H1 (cell line): ENCODE results near the gene SBDS. TPM values are rescaled to one million over a fixed set of nuclear protein-coding genes. Genes with fewer than 3 reads are reported as not detected.
"Not testable (repeated sequence)": the region's sequence is repeated elsewhere in the genome, so short reads cannot be mapped to it uniquely, and the experiment has no call there.

Experiments
- CTCF ChIA-PET: fragments of 300-600 bp; sonication (Branson Sonifier 250); formaldehyde crosslinking; loops from one replicate; lab custom pipeline; 2021; ENCODE audit not compliant: partially characterized antibody; lab: Charles Lee
- POLR2A ChIA-PET: fragments of 300-600 bp; sonication (Branson Sonifier 250); formaldehyde crosslinking; loops from one replicate; lab custom pipeline; 2021; ENCODE audit warnings: inconsistent platforms; ENCODE audit not compliant: partially characterized antibody; lab: Charles Lee
- DNase-seq, 2 experiments: peaks; one replicate each; pipeline versions ENCODE4 v3.0.0 to v3.0.0-alpha.2; 2010 to 2022; ENCODE audit warnings: low spot score in 2 of 2, low read depth in 1 of 2, mixed read lengths in 1 of 2
- FAIRE-seq: peaks from 2 replicates; lab custom pipeline; 2011; peaks lifted over from hg19 to GRCh38; lab: Jason Lieb, UNC
- H2AFZ ChIP-seq: 2 replicates; pipeline ENCODE4 v1.8.1; 2012; ENCODE audit warnings: low read length, inconsistent platforms
- H2AK5ac ChIP-seq: 2 replicates; pipeline ENCODE4 v1.6.1; 2013; ENCODE audit warnings: low read depth, low read length
- H2BK120ac ChIP-seq: replicated peaks from 2 replicates; pipeline ENCODE3; 2013; ENCODE audit warnings: low read depth, low read length, inconsistent platforms
- H2BK12ac ChIP-seq: 2 replicates; pipeline ENCODE4 v1.6.1; 2013; ENCODE audit warnings: low read depth, low read length
- H2BK15ac ChIP-seq: 2 replicates; pipeline ENCODE4 v1.6.1; 2013; ENCODE audit warnings: low read length
- H2BK20ac ChIP-seq: 2 replicates; pipeline ENCODE4 v1.6.1; 2013; ENCODE audit warnings: low read length
- H2BK5ac ChIP-seq: 2 replicates; pipeline ENCODE4 v1.6.1; 2013; ENCODE audit warnings: low read depth, low read length
- H3K14ac ChIP-seq: 2 replicates; pipeline ENCODE4 v1.6.1; 2013; ENCODE audit warnings: inconsistent platforms; ENCODE audit not compliant: insufficient read length
- H3K18ac ChIP-seq: 2 replicates; pipeline ENCODE4 v1.6.1; 2013; ENCODE audit warnings: low read length; ENCODE audit errors: extremely low read depth
- H3K23ac ChIP-seq: 2 replicates; pipeline ENCODE4 v1.6.1; 2013; ENCODE audit warnings: inconsistent platforms; ENCODE audit not compliant: insufficient read length
- H3K23me2 ChIP-seq: 2 replicates; pipeline ENCODE4 v1.6.1; 2013; ENCODE audit warnings: low read depth, low read length
- H3K27ac ChIP-seq: 2 replicates; pipeline ENCODE4 v1.6.1; 2011; ENCODE audit warnings: low read depth, low read length, inconsistent platforms
- H3K27me3 ChIP-seq, 4 experiments: replicated peaks in 1 of 4; 1 replicate in 1 of 4; 2 replicates in 3 of 4; pipeline versions ENCODE4 v1.6.1 to v1.8.1; 2011 to 2013; ENCODE audit warnings: low read length in 3 of 4, mild to moderate bottlenecking in 3 of 4, inconsistent platforms in 2 of 4, mixed read lengths in 2 of 4, moderate library complexity in 1 of 4; ENCODE audit not compliant: control insufficient read depth in 3 of 4, insufficient read depth in 3 of 4; ENCODE audit errors: extremely low read depth in 1 of 4
- H3K36me3 ChIP-seq, 4 experiments: 2 replicates each; pipeline versions ENCODE4 v1.6.1 to v1.8.1; 2011 to 2013; ENCODE audit warnings: mild to moderate bottlenecking in 4 of 4, low read length in 3 of 4, moderate library complexity in 2 of 4, control low read depth in 1 of 4, inconsistent platforms in 1 of 4; ENCODE audit not compliant: insufficient read depth in 4 of 4, control insufficient read depth in 2 of 4
- H3K4ac ChIP-seq: replicated peaks from 2 replicates; pipeline ENCODE3; 2013; ENCODE audit warnings: low read length, low read depth, mixed read lengths, inconsistent platforms; ENCODE audit not compliant: insufficient read length
- H3K4me1 ChIP-seq, 4 experiments: replicated peaks in 1 of 4; 1 replicate in 1 of 4; 2 replicates in 3 of 4; pipeline versions ENCODE4 v1.6.1 to v1.8.1; 2011 to 2013; ENCODE audit warnings: low read length in 3 of 4, inconsistent platforms in 2 of 4, mixed read lengths in 1 of 4; ENCODE audit not compliant: insufficient read depth in 4 of 4, control insufficient read depth in 3 of 4
- H3K4me2 ChIP-seq, 2 experiments: 2 replicates each; pipeline versions ENCODE4 v1.6.1 to v1.8.1; 2011 to 2013; ENCODE audit warnings: low read depth in 2 of 2, low read length in 2 of 2, control low read depth in 1 of 2, inconsistent platforms in 1 of 2, mild to moderate bottlenecking in 1 of 2; ENCODE audit not compliant: insufficient read depth in 1 of 2
- H3K4me3 ChIP-seq, 4 experiments: fragments of 200-600, 300-600 bp in 1 of 4; sonication (generic), shearing (Covaris generic), sonication (Bioruptor Twin) in 1 of 4; 2 replicates each; pipeline versions ENCODE4 v1.5.1 to v1.8.1; 2011 to 2016; ENCODE audit warnings: low read length in 4 of 4, low read depth in 3 of 4, control low read depth in 2 of 4, inconsistent platforms in 2 of 4, mild to moderate bottlenecking in 2 of 4, mixed read lengths in 1 of 4, moderate library complexity in 1 of 4; ENCODE audit not compliant: insufficient read depth in 2 of 4; ENCODE audit errors: extremely low read depth in 1 of 4
- H3K56ac ChIP-seq: replicated peaks from 2 replicates; pipeline ENCODE3; 2013; ENCODE audit warnings: low read depth, mild to moderate bottlenecking, mixed read lengths, low read length, inconsistent platforms; ENCODE audit not compliant: insufficient read length
- H3K79me1 ChIP-seq: 2 replicates; pipeline ENCODE4 v1.6.1; 2013; ENCODE audit warnings: low read depth, low read length, control low read depth
- H3K79me2 ChIP-seq, 2 experiments: 2 replicates each; pipeline versions ENCODE4 v1.6.1 to v1.8.1; 2012 to 2013; ENCODE audit warnings: low read length in 2 of 2, mild to moderate bottlenecking in 2 of 2, inconsistent platforms in 1 of 2; ENCODE audit not compliant: insufficient read depth in 2 of 2, control insufficient read depth in 1 of 2
- H3K9ac ChIP-seq, 4 experiments: replicated peaks in 1 of 4; 1 replicate in 1 of 4; 2 replicates in 3 of 4; pipeline versions ENCODE4 v1.6.1 to v1.8.1; 2011 to 2013; ENCODE audit warnings: low read depth in 3 of 4, low read length in 3 of 4, control low read depth in 2 of 4, mild to moderate bottlenecking in 2 of 4, moderate library complexity in 2 of 4, inconsistent platforms in 1 of 4; ENCODE audit errors: extremely low read depth in 1 of 4
- H3K9me3 ChIP-seq, 2 experiments: 2 replicates each; pipeline versions ENCODE4 v1.6.1 to v1.8.1; 2012 to 2013; ENCODE audit warnings: mild to moderate bottlenecking in 2 of 2, moderate library complexity in 2 of 2, control low read depth in 1 of 2, inconsistent platforms in 1 of 2, low read depth in 1 of 2, low read length in 1 of 2, mixed read lengths in 1 of 2; ENCODE audit not compliant: insufficient read depth in 2 of 2
- H4K20me1 ChIP-seq, 2 experiments: replicated peaks in 1 of 2; 2 replicates each; pipeline versions ENCODE3 to v1.8.1; 2011 to 2013; ENCODE audit warnings: inconsistent platforms in 2 of 2, low read length in 2 of 2, mild to moderate bottlenecking in 1 of 2; ENCODE audit not compliant: insufficient read depth in 2 of 2, control insufficient read depth in 1 of 2
- H4K5ac ChIP-seq: 2 replicates; pipeline ENCODE4 v1.6.1; 2013; ENCODE audit warnings: low read length, low read depth, mixed read lengths, inconsistent platforms; ENCODE audit not compliant: insufficient read length
- H4K8ac ChIP-seq: 2 replicates; pipeline ENCODE4 v1.8.0; 2013; ENCODE audit warnings: mild to moderate bottlenecking, moderate library complexity, low read length, inconsistent platforms; ENCODE audit not compliant: insufficient read depth; ENCODE audit errors: extremely low read depth
- H4K91ac ChIP-seq: replicated peaks from 2 replicates; pipeline ENCODE3; 2013; ENCODE audit warnings: low read length, mixed read lengths, inconsistent platforms; ENCODE audit not compliant: insufficient read length
- WGBS, 2 experiments: shearing (Covaris generic) in 1 of 2; methylation state at CpG; one replicate each; pipeline versions ENCODE4 v1.1.6 to v1.1.7; 2013 to 2015; ENCODE audit warnings: low lambda C conversion rate in 2 of 2, mixed read lengths in 2 of 2, inconsistent platforms in 1 of 2, low coverage in 1 of 2, missing lambda C conversion rate in 1 of 2; ENCODE audit not compliant: insufficient replicate concordance in 2 of 2, insufficient coverage in 1 of 2, insufficient read length in 1 of 2; ENCODE audit errors: extremely low coverage in 1 of 2, missing lambda C conversion rate in 1 of 2; 5-methylcytosine and 5-hydroxymethylcytosine counted together
- polyA plus RNA-seq, 7 experiments: library from polyadenylated mRNA; depleted of rRNA in 3 of 7; stranded (reverse) in 5 of 7; unstranded in 2 of 7; fragments of >200 nt in 5 of 7; fragments of 200-250 nt in 2 of 7; gene quantifications; 1 replicate in 5 of 7; 2 replicates in 1 of 7; 4 replicates in 1 of 7; pipeline versions ENCODE4 v1.2.1 to v1.2.3, GENCODE V29; 2011 to 2013; ENCODE audit warnings: missing spikeins in 2 of 7, mixed read lengths in 2 of 7
- total RNA-seq: library from RNA; stranded (reverse); fragmentation: NEBNext Ultra II Directional; extraction: Animal tissue kit (Norgen Biotek cat#: 25700); gene quantifications from 2 replicates; pipeline ENCODE4 v1.2.1, GENCODE V29; 2021

The SBDS gene
- total and polyA plus RNA-seq, 2 of the 8 experiments (the other 6 are each of a cell fraction or from before 2014, with no cell fraction given) = 8.2 to 27.5 TPM

GRCh38 chr7:67004145-67004544 lies 8.8 kb upstream of the SBDS start:
- not testable (repeated sequence) for H3K23ac ChIP-seq, H3K4me2 ChIP-seq, H3K79me2 ChIP-seq, H3K36me3 ChIP-seq, H3K27ac ChIP-seq, H3K14ac ChIP-seq, H2BK20ac ChIP-seq, H3K4ac ChIP-seq, H3K9ac ChIP-seq, H2AK5ac ChIP-seq, H2BK5ac ChIP-seq, H4K5ac ChIP-seq, H3K9me3 ChIP-seq, H3K27me3 ChIP-seq, H2BK120ac ChIP-seq, H4K8ac ChIP-seq, H3K79me1 ChIP-seq, H2AFZ ChIP-seq, H2BK12ac ChIP-seq, H4K91ac ChIP-seq, H3K56ac ChIP-seq, DNase-seq, FAIRE-seq, H3K18ac ChIP-seq, H4K20me1 ChIP-seq, H3K4me1 ChIP-seq, H3K23me2 ChIP-seq, H3K4me3 ChIP-seq, H2BK15ac ChIP-seq
- CTCF ChIA-PET = interaction anchor here (0.6 kb wide), 1 partner anchor 35 kb away, joined by 3 read pairs; no protein-coding TSS in a partner anchor
- POLR2A ChIA-PET = interaction anchor here (0.8 kb wide), 1 partner anchor 252 kb away, joined by 3 read pairs; no protein-coding TSS in a partner anchor
- 80% methylated on average over 2 of the region's 2 CpGs; no CpG with 5 or more reads in 1 of the 2 experiments for WGBS, 2 experiments

- H3K9ac ChIP-seq, H2BK5ac ChIP-seq, H3K27me3 ChIP-seq, DNase-seq, H3K4me3 ChIP-seq, H2AK5ac ChIP-seq, H3K36me3 ChIP-seq, H3K23ac ChIP-seq, H4K20me1 ChIP-seq, H3K9me3 ChIP-seq, H4K91ac ChIP-seq, H4K5ac ChIP-seq, H2AFZ ChIP-seq, H4K8ac ChIP-seq, H2BK12ac ChIP-seq, H2BK120ac ChIP-seq, H3K14ac ChIP-seq, H3K18ac ChIP-seq, H3K4me2 ChIP-seq, H3K27ac ChIP-seq, H3K56ac ChIP-seq, H3K23me2 ChIP-seq, H3K4me1 ChIP-seq, H3K79me2 ChIP-seq, POLR2A ChIA-PET, H3K4ac ChIP-seq, H2BK20ac ChIP-seq, H3K79me1 ChIP-seq, H2BK15ac ChIP-seq, CTCF ChIA-PET: not testable (repeated sequence)
- 70% methylated on average over 3 of the region's 5 CpGs; no CpG with 5 or more reads in 1 of the 2 experiments for WGBS, 2 experiments
- peak; percentile 97 for FAIRE-seq
Observed at GRCh38 chr7:67000601-67001258, 5.3 kb upstream of the SBDS start.
